Measurements from ENCODE around the gene C1orf167.

C1orf167 gene

DNA sequence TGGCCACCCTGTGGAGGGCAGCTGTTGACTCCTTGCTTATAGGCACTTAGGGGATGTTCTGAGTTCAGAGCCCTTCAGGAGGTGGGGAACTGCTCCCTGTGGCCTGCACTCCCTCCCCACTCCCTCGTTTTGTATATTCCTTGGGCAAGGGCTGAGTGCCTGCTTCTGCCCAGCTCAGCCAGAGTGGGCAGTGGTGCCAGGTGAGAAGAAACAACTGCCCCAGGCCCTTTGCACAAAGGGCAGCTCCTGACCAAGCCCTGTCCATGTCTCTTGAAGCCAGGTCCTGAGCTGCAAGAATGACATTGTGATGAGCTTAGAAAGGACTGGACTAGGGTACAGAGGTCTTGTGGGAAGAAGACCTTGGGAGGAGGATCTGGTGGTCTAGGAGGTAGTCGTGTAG lies 23.9 kb upstream of the C1orf167 start:
- no peak for DNase-seq

GRCh38 chr1:11738783-11739182 lies 23.2 kb upstream of the C1orf167 start:
- DNase-seq = no peak

DNA sequence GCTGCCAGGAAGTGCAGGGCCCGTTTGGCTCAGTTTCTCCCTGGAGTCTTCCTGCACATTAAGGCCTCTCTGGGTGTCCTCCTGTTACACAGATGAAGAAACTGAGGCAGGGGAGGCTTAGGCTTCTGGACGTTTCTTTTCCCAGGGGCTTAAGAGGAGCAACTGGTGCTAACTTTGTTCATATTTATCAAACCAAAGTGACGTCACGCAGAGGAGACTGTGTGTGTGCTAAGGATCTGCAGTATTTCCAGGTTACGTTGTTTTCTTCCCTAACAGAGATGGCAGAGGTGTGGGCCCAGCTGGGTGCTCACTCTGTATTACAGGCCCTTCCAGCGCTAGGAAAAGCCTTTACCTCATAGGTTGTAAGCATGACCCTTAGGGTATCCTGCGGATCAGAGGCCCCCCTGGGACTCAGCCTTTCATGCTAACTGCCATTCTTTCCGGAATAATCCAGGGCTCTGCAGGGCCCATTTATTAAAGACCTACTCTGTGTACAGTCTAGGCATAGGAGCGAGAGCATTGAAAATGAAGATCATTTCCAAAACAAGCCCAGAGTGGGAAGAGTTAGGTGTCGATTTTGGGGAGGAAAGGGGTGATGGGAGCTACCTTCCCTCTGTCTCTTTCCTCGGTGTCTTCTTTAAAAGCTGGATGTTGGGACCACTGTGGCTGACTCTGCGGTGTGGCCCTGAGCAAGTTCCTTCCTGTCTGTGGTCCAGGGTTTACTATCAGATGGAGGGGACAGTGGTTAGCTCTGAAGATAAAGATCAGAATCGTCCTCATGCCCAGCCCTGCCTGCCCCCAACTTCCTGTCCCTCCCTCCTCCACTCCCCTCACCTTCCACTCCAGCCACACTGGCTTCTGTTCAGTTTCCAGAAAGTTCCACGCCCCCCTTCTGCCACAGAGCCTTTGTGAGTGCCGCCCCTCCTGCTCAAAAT lies 21.5 kb upstream of the C1orf167 start:
- no peak for DNase-seq

DNA sequence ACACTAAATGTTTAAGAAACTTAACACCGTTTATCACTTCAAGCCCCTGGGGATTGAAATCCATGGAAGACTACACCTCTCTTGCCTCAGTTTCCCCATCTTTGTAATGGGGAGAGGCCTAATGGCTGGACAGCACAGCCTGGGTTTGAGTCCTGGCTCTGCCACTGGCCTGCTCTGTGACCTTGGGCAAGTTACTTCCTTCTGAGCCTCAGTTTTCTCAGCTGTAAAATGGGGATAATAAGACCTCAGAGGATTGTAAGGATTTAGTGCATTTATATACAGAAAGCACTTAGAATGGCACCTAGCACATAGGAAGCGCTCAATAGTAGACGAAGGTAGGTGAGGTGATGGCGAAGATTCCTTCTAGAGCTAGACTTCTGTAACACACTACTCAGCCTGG lies 20.5 kb upstream of the C1orf167 start:
- DNase-seq = no peak

DNA sequence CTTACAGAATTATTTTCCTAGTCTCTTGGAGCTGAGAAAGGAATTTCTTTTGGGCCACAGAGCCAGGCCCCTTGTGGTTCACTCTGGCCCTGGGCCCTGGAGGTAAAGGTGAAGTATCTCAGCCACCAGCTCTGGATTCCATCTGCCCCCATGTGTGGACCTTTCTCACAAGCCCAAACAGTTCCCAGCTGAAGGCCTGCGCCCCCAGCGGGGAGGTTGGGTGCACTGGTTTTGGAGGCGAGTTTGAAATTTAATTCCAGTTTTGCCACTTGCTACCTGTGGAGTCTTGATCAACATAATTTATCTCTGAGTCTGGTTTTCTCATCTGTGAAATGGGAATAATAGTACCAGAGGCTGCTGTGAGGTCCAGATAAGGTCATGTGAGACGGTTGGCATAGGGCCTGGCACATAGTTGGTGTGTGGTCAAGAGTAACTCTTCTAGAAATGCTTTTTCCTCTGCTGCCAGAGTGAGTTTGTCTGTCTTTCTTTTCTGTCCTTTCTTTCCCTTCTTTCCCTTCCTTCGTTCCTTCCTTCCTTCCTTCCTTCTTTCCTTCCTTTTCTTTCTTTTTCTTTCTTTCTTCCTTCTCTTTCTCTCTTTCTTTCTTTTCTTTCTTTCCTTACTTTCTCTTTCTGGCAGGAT lies 20.0 kb upstream of the C1orf167 start:
- DNase-seq = no peak

DNA sequence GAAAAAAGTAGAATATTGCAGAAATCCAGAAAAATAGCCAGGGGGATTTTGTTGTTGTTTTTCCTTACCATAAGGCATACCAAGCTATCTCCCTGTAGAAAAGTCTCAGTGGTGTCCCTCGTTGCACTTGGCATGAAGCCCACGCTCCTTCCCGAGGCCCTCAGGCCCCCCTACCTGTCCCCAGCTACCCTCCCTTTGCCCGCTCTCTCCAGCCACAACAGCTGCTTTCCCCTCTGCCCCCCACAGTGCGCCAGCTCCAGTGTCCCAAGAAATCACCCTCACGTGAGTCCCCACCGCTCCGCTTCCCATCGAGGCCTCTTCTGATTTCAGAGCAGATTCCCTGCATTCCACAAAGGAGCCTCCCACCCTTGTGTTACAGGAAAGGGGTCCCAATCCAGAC lies 17.7 kb upstream of the C1orf167 start:
- no peak for DNase-seq

- no peak for DNase-seq
Observed at GRCh38 chr1:11746092-11746491, 15.9 kb upstream of the C1orf167 start.

DNA sequence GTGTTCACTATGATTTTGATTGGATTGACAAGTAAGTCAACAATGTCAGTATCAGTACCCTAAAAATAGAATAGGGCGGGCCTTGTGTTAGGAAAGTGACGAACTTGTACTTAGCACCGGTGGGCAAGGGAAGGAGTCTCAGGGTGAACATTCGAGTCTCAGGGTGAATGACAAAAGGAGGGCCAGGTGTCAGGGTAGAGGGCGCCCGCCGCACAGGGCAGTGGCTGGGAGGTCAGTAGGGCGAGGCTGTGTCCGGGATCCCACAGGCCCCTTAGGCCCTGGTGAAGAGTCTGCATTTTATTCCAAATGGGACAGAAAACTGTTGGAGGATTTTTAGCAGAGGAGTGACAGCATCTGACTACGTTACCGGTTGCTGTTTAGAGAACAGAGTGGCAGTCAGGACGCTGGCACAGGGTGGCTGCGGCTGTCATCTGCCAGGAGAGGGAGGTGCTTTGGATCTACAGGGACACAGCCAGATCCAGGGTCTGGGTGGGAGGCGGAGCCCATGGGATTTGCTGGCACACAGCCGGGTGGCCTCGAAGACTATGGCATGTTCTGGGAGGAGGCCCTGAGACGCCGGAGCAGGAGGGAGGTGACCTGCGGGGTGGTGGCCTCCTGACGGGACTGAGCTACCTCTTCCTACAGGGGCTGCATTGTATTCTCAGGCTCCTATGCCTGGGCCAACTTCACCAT lies 15.1 kb upstream of the C1orf167 start:
- DNase-seq = no peak

DNA sequence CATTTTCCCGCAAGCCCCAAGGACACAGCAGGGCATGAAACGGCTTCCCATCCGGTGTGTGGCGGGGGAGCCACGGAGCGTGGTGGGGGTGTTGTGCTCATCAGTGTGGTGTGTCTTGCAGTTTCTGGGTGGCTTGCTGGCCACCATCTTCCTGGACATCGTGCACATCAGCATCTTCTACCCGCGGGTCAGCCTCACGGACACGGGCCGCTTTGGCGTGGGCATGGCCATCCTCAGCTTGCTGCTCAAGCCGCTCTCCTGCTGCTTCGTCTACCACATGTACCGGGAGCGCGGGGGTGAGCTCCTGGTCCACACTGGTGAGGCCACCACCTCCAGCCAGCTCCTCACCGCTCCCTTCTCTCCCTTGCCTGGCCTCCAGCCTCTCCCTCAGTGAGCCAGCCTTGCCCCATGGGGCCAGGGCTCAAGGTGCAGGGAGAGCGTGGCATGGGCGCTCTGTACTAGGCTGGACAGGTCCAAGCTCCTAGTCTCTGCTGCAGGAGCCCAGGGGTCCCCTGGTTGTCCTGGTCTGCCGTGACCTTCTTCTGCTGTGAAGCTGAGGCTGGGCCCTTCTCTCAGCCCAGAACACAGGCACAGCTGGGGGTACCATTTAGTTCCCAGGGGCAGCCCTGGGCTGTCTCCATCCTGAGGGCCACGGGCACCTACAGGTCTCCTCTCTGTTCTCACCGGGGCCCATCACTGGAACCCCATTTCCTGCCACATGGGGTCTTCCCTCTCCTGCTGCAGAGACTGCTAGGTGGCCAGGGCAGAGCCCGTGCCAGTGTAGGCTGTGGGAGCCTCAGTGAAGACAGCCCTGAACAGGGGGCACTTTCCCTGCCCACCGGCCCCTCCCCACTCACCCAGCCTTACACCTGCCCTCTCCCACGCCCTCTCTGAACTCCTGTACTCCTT lies 13.4 kb upstream of the C1orf167 start:
- no peak for DNase-seq

- no peak for DNase-seq
Observed at GRCh38 chr1:11749203-11749689, 12.7 kb upstream of the C1orf167 start.

DNA sequence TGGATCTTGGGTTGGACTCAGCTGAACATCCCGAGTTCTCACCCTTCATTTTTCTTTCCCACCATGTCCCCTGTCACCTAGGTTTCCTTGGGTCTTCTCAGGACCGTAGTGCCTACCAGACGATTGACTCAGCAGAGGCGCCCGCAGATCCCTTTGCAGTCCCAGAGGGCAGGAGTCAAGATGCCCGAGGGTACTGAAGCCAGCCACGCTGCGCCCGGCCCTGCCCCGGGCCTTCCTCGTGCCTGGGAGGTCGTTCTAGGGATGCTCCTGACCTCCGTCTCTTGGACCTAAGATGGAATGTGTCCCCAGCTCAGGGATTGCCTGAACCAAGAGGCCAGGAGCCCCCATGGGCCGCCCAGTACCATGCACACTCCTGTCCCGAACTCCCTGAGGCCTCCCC lies 12.0 kb upstream of the C1orf167 start:
- no peak for DNase-seq

DNA sequence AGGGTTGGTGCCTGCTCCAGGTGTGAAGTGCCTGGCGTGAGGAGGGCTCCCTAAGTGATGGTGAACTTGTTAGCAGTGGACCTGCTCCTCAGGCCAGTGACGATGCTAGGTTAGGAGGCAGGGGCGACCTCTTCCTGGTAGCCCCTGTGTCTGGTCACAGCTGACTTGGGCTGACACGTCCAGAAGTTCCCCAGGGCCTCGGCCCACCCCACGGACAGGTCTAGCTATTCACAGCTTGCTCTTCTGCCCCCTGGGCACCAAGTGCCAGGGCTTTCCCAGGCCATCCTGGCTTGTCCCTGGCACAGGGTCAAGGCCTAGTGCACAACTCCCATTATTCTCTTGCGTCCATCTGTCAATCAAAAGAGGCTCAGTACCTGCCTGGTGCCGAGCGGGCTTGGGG lies 10.9 kb upstream of the C1orf167 start:
- DNase-seq = no peak

DNA sequence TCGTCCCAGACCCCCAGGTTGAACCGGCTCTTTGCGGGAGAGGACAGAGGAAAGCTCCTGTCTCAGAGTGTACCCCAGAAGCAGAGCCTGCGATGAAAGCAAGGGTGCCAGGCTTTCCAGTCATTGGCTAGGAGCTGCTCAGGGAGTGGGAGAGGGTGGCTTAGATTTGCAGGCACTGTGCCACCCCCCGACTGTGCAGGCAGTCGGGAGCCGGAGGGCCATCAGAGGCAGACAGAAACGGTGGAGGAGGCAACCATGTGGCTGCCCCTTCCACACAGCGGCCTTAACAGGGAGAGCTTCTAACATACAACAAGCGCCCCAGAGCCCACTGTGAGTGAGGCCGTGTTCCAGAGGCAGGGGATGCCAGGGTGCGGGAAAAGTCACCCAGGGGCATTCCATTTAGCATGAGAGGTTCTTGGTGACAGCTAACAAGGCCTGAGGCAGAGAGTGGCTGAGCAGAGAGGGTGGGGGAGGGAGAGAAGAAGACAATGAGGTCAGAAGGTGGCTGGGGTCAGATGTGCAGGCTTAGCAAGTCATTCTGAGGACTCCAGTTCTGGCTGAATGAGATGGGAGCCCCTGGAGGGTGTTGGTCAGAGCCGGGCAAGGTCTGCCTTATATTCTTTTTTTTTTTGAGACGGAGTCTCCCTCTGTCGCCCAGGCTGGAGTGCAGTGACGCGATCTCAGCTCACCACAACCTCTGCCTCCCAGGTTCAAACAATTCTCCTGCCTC lies 9.5 kb upstream of the C1orf167 start:
- no peak for DNase-seq

GRCh38 chr1:11753555-11754208 lies 8.3 kb upstream of the C1orf167 start:
- no peak for DNase-seq

DNA sequence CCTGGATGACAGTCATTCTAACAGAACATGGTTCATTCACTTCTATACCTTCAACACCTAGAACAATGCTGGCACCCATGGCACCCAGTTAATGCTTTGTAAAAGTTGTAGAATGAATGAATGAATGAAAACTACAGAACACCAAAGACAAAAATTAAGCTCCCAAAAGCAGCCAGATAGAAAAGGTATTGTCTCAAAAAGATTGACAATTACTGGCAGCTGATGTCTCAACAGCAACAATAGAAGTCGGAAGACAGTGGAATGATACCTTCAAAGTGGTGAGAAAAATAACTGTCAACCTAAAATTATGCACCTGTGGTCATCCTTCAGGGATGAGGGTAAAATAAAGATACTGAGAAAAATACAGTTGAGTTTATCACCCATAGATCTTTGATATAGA lies 4.9 kb upstream of the C1orf167 start:
- no peak for DNase-seq

DNA sequence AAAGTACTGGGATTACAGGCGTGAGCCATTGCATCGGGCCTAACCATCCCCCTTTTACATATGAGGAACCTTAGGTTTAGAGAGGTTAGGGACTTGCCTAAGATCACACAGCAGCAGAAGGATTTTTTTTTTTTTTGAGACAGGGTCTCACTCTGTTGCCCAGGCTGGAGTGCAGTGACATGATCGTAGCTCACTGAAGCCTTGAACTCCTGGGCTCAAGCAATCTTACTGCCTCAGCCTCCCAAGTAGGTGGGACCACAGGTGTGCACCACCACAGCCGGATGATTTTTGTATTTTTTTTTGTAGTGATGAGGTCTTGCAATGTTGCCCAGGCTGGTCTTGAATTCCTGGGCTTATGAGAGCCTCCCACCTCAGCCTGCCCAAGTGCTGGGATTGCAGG lies 2.2 kb upstream of the C1orf167 start:
- no peak for DNase-seq

DNA sequence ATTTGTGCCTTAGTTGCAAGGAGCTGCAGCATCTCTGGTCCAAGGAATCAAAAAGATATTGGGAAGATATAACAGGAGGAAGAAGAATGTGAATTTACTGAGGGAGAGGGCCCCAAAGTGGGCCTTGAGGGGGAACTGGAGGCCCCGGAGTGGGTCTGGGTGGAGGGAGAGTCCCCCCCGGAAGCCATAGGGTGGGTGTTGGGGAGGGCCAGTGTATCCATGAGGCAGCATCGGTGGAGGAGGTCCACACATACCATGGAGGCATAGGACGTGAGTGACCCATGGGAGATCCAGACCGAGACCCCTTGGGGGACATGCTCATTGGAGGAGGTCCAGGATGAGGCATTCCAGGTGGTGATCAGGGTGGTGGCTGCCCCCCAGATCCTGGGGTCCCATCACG lies 708 bp upstream of the C1orf167 start:
- DNase-seq = no peak

DNA sequence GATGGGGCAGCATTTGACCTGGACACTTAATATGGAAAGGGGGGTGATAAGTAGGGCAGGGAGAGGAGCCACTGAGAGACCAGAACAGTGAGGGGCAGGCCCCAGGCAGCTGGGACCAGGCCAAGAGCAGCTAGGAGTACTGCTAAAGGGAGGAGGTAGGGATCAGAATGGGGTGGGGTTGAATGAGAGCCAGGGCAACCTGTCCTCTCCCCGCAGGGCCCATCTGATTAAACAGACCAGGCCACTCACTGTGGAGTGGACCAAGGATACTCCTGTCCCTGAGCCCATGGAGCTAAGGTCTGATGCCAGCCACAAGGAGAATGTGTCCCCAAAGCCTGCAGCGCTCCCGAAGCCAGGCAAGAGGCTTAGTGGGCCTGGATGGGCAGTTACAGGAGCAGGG lies 2.1 kb downstream of the C1orf167 start:
- DNase-seq = no peak

DNA sequence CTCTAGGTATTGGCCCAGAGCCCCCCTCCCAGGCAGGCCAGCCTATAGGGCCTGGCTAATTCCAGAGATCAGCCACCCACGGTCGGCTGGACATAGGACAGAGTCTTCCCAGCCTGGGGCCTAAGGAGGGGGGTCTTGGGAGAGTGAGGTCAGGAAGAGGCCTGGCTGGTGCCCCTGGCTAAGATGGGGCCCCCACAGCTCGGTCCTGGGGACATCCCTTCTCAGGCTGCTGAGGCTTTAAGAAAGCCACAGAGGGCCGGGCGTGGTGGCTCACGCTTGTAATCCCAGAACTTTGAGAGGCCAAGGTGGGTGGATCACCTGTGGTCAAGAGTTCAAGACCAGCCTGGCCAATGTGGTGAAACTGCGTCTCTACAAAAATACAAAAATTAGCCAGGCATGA lies 2.5 kb downstream of the C1orf167 start:
- DNase-seq = no peak

DNA sequence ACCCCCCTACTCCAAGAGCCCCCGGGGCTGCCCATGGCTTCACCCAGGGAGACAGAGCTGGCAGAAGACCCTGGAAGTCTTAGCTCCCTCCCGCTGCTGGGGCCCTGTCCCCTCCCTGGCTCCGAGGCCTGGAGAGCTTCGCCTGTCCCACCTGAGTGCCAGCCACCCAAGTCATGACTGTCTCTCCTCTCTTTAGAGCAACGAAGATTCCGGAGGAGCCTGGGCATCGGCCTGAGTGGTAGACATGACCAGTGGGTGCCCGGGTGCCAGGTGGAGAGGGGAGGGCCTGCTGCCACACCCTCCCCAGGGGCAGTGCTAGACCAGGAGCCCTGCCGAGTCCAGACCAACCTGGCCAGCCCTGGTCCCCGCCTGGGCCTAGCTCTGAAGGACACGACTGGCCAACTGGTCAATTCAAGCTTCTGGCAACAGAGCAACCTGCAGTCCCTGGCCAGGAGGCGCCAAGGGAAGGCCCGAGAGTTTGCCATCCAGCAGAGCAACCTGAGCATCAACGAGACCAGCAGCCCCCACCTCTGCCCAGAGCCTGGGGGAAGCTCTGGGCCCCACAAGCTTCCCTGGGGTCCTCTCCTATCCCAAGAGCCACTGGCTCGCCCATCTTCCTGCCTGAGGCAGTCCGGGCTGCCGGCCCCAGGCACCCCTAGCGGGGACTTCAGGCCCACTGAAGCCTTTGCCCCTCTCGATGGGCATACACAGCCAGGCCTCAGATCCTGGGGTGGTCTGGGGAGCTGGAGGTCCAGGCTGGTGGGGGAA lies 3.9 kb downstream of the C1orf167 start:
- DNase-seq = no peak

- no peak for DNase-seq
Observed at GRCh38 chr1:11766429-11766776, 4.4 kb downstream of the C1orf167 start.

Measured in NCI-H2227 treated with DMSO at 0.1 percent for 48 hours (cell line).